Esophagus muscularis mucosa (tissue), 4 donors: ENCODE data around the gene UGT2B17.

Source experiments
- CTCF ChIP-seq, 3 experiments: fragments of 200-600 bp in 2 of 3; fragments of 450-650 bp in 1 of 3; sonication (generic) in 2 of 3; IDR thresholded peaks; one replicate each; pipeline ENCODE4 v1.5.1; 2017 to 2019; ENCODE audit warnings: antibody characterized with exemption in 3 of 3, mild to moderate bottlenecking in 2 of 3, moderate library complexity in 1 of 3
- EP300 ChIP-seq: sonication (generic); formaldehyde crosslinking; IDR thresholded peaks from one replicate; pipeline ENCODE4 v1.6.1; 2017; ENCODE audit warnings: antibody characterized with exemption
- POLR2A ChIP-seq: fragments of 450-650 bp; IDR thresholded peaks from one replicate; pipeline ENCODE4 v1.6.1; 2017; ENCODE audit warnings: antibody characterized with exemption, moderate library complexity, mild to moderate bottlenecking, low read depth
- POLR2AphosphoS5 ChIP-seq, 2 donors: sonication (generic); formaldehyde crosslinking; IDR thresholded peaks; one replicate each; pipeline ENCODE4 v1.6.1; 2017; ENCODE audit warnings: antibody characterized with exemption in 2 of 2

DNA sequence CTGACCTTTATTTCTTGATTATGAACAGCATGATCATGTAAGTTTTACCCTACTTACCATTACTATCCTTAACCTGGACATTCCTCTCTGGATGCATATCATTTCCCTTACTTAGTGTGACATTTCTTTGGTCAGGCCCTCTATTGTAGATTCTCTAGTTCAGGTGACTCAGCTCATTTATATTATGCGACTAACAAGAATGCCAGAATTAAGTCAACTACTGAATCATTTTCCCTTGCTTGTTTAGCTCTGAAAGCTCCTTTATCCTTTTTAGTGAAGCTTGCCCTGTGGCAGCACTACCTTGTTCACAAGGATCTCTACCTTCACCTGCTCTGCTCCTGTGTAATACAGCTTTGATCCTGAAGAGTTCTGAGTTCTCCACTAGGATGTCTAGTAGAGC, 15.1 kb upstream of the UGT2B17 start:
- TF ChIP-seq CTCF (IDR thresholded peaks at IDR 0.05), result no peak
- TF ChIP-seq POLR2A, result no peak
- no peak for TF ChIP-seq EP300
- TF ChIP-seq POLR2AphosphoS5 (IDR thresholded peaks at IDR 0.05), result no peak
